Head of caudate nucleus (tissue), 42 donors: ENCODE data around the gene TMEM269.

ENCODE experiments used
- DNase-seq, 42 donors: peaks; one replicate each; pipeline versions ENCODE4 v3.0.0 to v3.0.0-alpha.2; 2020 to 2021; ENCODE audit warnings: mixed read lengths in 7 of 42
- intact Hi-C: fragments of 100-400 bp; cut with DNase I; formaldehyde crosslinking; loops from one replicate; pipeline ENCODE4 v1.15.0; 2022

The TMEM269 gene

DNA sequence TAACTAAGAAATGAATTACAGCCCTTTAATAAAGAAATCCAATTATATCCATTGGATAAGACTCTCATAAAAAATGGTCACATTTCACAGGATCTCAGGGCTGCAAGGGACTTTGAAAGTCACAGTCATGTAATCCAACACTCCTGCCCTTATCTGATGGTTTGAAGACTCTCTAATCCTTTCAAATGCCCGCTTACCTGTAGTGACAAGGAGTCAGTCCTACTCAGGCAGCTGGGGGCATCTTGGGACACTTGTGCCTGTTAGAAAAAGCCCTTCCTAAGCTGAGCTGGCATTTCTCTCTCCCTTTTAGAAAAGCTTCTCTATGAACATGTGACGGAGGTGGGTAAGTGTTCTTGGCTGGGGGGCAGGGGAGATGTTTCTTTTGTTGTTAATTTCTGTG is 50.6 kb downstream of the TMEM269 start:
- intact Hi-C loops, result no loop called here
- no peak for DNase-seq

DNA sequence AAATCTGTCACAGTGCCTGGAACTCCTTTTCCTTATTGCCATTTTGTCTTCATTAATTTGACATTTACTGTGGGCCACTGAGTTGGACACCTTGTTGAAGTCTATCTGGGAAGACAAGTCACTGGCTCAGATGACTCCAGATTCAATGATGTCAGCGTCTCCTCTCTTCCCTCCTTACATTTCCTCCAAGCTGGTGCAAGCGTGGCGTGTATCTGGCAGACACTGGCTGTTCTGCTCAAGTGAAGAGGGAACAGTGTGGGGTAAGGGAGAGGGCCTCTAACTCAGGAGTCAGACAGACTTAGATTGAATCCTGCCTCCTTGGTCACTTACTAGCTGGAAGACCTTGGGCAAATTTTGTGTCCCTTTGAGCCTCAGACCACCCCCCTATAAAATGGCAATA is 52.9 kb downstream of the TMEM269 start:
- intact Hi-C loops, result no loop called here
- DNase-seq, result no peak

DNA sequence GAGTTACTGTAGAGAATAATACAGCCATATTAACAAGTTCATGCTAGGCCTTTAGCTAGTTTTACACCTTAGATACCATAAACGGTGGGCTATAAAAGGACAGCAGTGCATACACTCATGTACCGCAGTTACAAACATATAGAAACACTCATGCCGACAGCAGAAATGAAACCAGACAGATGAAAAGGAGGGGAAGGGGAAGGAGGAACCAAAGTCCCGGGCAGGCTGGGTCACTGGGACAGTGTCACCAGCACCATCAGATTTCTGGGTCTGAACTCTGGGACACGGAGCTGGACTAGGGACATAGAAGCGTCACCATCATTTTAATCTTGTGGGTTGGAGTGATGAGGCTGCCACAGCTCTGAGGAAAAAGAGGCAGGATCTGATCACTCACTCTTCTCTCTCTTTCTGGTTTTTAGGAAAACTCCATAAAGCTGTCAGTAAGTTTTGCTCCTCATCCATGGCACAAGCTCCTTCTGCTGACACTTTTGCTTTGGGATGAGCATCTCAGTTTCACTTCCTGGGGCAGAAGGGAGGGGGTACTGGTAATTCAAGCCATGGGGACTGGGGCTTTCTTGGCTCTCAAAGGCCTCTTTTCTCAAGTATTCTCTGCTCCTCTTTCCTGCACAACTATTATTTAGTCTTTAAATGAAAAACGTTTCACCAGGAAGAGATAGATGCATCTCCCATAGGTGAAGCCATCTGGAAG is 53.8 kb downstream of the TMEM269 start:
- DNase-seq, result peak in 9 of 42 donors; percentile 13 to 46 (median 25)
- intact Hi-C loops, result no loop called here

GRCh38 chr1:42841010-42841409 is 56.2 kb downstream of the TMEM269 start:
- intact Hi-C loops, result loop anchor here (10.0 kb wide), 1 partner anchor 76 kb away; the partner anchor contains the start of genes C1orf50 and P3H1
- no peak for DNase-seq

DNA sequence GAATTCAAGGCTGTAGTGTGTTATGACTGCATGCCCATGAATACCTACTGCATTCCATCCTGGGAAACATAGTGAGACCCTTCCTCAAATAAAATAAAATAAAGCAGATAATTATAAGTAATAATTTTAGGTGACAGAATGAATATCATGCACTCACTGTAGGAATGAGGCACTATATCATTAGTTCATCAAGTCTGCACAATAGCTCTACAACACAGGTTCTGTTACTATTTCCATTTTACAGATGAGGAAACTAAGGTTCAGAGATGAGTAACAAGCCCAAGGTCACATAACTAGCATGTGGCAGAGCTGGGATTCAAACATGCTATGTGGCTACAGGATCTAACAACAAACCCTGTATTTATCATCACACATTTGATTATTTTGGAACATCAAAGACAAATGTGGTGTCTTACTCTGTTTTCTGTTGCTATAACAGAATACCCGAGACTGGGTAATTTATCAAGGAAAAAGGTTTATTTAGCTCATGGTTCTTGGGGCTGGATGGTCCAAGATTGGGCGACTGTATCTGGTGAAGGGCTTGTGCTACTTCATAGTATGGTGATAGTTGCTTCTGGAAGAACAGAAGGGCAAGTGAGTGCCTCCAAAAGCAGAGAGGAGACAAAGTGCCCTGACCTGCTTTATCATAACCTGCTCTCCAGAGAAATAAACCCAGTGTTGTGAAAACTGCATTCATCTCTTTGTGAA is 56.8 kb downstream of the TMEM269 start:
- DNase-seq, result no peak
- intact Hi-C loops, result loop anchor here (10.0 kb wide), 1 partner anchor 77 kb away; the partner anchor contains the start of genes C1orf50 and P3H1

GRCh38 chr1:42844592-42845140 is 59.9 kb downstream of the TMEM269 start:
- intact Hi-C loops, result loop anchor here (10.0 kb wide), 1 partner anchor 80 kb away; the partner anchor contains the start of genes C1orf50 and P3H1
- peak in 1 of 42 donors; percentile 60 for DNase-seq

DNA sequence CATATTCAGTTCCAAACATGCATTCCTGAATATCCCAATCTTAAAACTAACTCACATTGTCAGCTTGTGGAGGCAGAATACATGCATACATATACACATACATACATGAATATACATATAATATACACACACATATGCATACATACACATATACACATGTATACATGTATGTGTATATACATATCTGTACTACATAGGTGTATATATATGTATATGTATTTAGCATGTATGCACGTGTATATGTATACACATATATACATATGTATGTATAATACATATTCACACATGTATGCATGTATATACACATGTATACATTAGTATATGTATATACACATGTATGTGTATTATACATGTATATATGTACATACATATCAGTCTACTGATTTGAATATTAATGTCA is 60.4 kb downstream of the TMEM269 start:
- intact Hi-C loops, result loop anchor here (10.0 kb wide), 1 partner anchor 80 kb away; the partner anchor contains the start of genes C1orf50 and P3H1
- DNase-seq, result no peak

DNA sequence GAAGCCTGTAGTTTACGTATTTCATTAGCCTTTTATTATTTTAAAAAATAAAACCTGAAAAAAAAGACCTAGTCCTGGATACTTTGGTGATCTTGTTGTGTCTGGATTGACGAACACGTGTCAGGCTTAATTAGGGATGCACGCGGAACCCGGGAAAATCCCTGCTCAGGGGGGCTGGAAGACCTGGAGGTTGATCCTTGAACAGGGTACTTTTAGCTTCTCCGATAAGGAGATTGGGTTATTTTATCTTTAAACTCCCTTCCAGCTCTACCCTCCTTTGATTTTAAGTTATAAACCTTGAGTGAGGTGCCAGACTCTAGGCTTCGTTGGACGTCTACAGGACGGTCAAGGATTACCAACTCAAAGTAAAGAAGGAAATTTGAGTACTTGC is 61.1 kb downstream of the TMEM269 start:
- DNase-seq, result no peak
- intact Hi-C loops, result loop anchor here (10.0 kb wide), 1 partner anchor 81 kb away; the partner anchor contains the start of genes C1orf50 and P3H1

DNA sequence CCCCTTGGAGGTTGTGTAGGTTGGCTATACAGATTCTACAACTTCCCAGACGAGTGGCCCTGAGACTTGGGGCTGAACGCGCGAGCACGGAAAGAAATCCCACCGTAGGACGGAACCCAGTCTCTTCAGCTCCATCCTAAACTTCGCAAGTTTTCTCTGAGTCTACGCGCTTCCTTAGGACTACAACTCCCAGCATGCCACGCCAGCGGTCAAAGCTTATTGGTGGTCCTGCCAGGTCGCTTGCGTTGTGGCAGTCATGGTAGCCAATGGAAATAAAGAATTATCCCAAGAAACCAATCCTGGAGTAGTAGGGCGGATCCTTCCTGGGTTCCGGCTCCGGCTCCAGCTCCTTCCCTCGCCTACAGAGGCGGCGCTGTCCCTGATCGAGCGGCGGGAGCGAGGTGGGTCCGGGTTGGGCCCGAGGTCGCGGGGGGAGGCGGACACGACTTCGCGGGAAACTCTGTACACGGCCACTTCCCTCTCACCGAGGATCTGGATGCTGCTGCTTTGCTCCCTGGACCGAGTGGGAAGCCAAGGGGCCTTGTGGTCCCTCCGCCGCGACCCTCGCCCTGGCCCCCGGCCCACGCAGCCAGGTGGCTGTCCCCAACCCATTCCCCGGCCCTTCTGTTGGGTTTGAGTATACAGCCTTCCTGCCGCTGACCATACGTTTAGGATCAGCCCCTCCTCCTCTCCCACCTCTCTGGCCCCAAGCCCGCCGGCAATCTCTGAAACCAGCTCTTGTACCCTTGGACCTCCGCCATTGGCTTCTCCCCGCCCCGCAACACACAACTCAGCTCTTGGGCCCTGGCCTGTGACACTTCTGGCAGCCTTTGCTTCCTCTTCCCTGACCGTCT is 61.7 kb downstream of the TMEM269 start, which contains the start of gene ZNF691:
Gene ZNF691, plus strand, starts transcription at position 357 of the 854 bp plus-strand sequence. CDS start 3,046 bp downstream, outside the sequence.
- peak; percentile 83 to 98 (median 94) for DNase-seq
- intact Hi-C loops, result loop anchor here (10.0 kb wide), 1 partner anchor 82 kb away; the partner anchor contains the start of genes C1orf50 and P3H1

- intact Hi-C loops, result loop anchor here (10.0 kb wide), 1 partner anchor 82 kb away; the partner anchor contains the start of genes C1orf50 and P3H1
- no peak for DNase-seq
These were observed 62.4 kb downstream of the TMEM269 start for GRCh38 chr1:42847111-42847595.

GRCh38 chr1:42847721-42848460 is 63.1 kb downstream of the TMEM269 start:
- no peak for DNase-seq
- intact Hi-C loops, result loop anchor here (10.0 kb wide), 1 partner anchor 83 kb away; the partner anchor contains the start of genes C1orf50 and P3H1

- DNase-seq, result peak in 7 of 42 donors; percentile 6 to 62 (median 28)
- intact Hi-C loops, result loop anchor here (10.0 kb wide), 1 partner anchor 84 kb away; the partner anchor contains the start of genes C1orf50 and P3H1
These were observed 64.2 kb downstream of the TMEM269 start for GRCh38 chr1:42848823-42849537.

DNA sequence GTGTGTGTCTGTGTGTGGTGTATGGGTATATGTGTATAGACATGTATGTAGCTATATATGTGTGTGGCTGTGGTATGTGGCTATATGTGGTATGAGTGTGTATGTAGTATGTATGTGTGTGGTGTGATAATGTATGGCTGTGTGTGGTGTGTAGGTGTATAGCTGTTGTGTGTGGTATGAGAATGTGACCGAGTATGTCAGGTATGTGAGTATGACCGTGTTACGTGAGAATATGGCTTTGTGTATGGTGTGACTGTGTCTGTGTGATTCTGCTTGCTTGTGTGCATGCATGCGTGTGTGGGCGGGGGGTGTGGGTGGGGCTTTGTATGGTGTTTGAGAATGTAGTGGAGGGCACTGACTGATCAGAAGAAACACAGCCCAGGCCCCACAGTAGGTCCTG is 65.2 kb downstream of the TMEM269 start:
- intact Hi-C loops, result loop anchor here (10.0 kb wide), 1 partner anchor 85 kb away; the partner anchor contains the start of genes C1orf50 and P3H1

More for the DNA sequence above, 65.2 kb downstream of the TMEM269 start:
- DNase-seq, result no peak
